HCT116 (cell line): ENCODE measurements around the gene KNSTRN. TPM values are rescaled to one million over a fixed set of nuclear protein-coding genes. Genes with fewer than 3 reads are reported as not detected.

Source experiments
- ATAC-seq: fragments of 200-7000 bp; cut with Tn5 transposase; 2 replicates; pipeline ENCODE4 v1.9.1; 2020; ENCODE audit warnings: mild to moderate bottlenecking, moderate library complexity
- BruUV-seq: library from RNA; stranded (reverse); fragments of 400-500 nt; replicated peaks from 2 replicates; lab custom pipeline; 2021; lab: Mats Ljungman, UMichigan
- CTCF ChIA-PET: fragments of 300-600 bp; sonication (Branson Sonifier 250); formaldehyde crosslinking; loops from one replicate; lab custom pipeline; 2021; ENCODE audit warnings: antibody characterized with exemption; lab: Charles Lee
- POLR2A ChIA-PET: fragments of 300-600, 350-600 bp; sonication (Branson Sonifier 250); formaldehyde crosslinking; loops from one replicate; lab custom pipeline; 2021; ENCODE audit warnings: antibody characterized with exemption; lab: Charles Lee
- RAD21 ChIA-PET, 2 experiments: fragments of 300-600 bp; sonication (Branson Sonifier 250); formaldehyde crosslinking; loops; one replicate each; lab custom pipeline; 2023; ENCODE audit warnings: low total read pairs in 2 of 2; ENCODE audit not compliant: uncharacterized antibody in 2 of 2, unreplicated experiment in 2 of 2, low non-redundant PET in 1 of 2; lab: Charles Lee
- DNase-seq: peaks from one replicate; pipeline ENCODE4 v3.0.0-alpha.2; 2010; ENCODE audit warnings: low read depth, low spot score
- H2AFZ ChIP-seq: fragments of 200-600 bp; shearing (Covaris generic), sonication (generic); 2 replicates; pipeline ENCODE4 v1.6.1; 2017; ENCODE audit warnings: low read depth, mixed run types, mixed read lengths, antibody characterized with exemption, low read length; ENCODE audit not compliant: poor library complexity, severe bottlenecking
- H3K27ac ChIP-seq: 2 replicates; pipeline ENCODE4 v1.5.1; 2012; ENCODE audit warnings: low read depth, low read length
- H3K27me3 ChIP-seq: fragments of 200-600 bp; sonication (generic); 2 replicates; pipeline ENCODE4 v1.6.1; 2016; ENCODE audit warnings: mixed run types, low read length, mixed read lengths; ENCODE audit not compliant: insufficient read depth
- H3K36me3 ChIP-seq, 2 experiments: fragments of 200-500 bp in 1 of 2; fragments of 200-600 bp in 1 of 2; sonication (Bioruptor generic) in 1 of 2; sonication (generic) in 1 of 2; 2 replicates each; pipeline versions ENCODE4 v1.5.1 to v1.6.1; 2014 to 2016; ENCODE audit warnings: low read length in 2 of 2, inconsistent platforms in 1 of 2, mixed read lengths in 1 of 2, mixed run types in 1 of 2; ENCODE audit not compliant: insufficient read depth in 2 of 2, control insufficient read depth in 1 of 2
- H3K4me1 ChIP-seq, 2 experiments: fragments of 200-600 bp in 1 of 2; sonication (generic) in 1 of 2; 2 replicates each; pipeline versions ENCODE4 v1.5.1 to v1.6.1; 2012 to 2017; ENCODE audit warnings: low read length in 2 of 2, inconsistent platforms in 1 of 2, mild to moderate bottlenecking in 1 of 2, mixed read lengths in 1 of 2, mixed run types in 1 of 2, moderate library complexity in 1 of 2; ENCODE audit not compliant: insufficient read depth in 2 of 2, control insufficient read depth in 1 of 2
- H3K4me2 ChIP-seq: fragments of 200-600 bp; sonication (generic); 2 replicates; pipeline ENCODE4 v1.6.1; 2017; ENCODE audit warnings: mixed run types, low read length, mixed read lengths
- H3K4me3 ChIP-seq, 2 experiments: fragments of 200-600 bp in 1 of 2; sonication (generic) in 1 of 2; replicated peaks in 1 of 2; 2 replicates each; pipeline ENCODE4 v1.5.1; 2011 to 2016; ENCODE audit warnings: low read length in 2 of 2, control low read depth in 1 of 2, low read depth in 1 of 2, mild to moderate bottlenecking in 1 of 2, mixed read lengths in 1 of 2, mixed run types in 1 of 2
- H3K79me2 ChIP-seq: fragments of 200-600 bp; sonication (generic); 2 replicates; pipeline ENCODE4 v1.6.1; 2017; ENCODE audit warnings: mild to moderate bottlenecking, mixed run types, low read length, moderate library complexity, mixed read lengths; ENCODE audit not compliant: insufficient read depth
- H3K9ac ChIP-seq: fragments of 200-600 bp; sonication (generic); 2 replicates; pipeline ENCODE4 v1.6.1; 2016; ENCODE audit warnings: low read length, mixed read lengths
- H3K9me2 ChIP-seq: fragments of 200-600 bp; sonication (generic), shearing (Covaris generic); 2 replicates; pipeline ENCODE4 v1.6.1; 2017; ENCODE audit warnings: mixed run types, mild to moderate bottlenecking, moderate library complexity; ENCODE audit not compliant: insufficient read depth
- H3K9me3 ChIP-seq, 2 experiments: fragments of 200-500 bp in 1 of 2; fragments of 200-600 bp in 1 of 2; sonication (Bioruptor generic) in 1 of 2; sonication (generic) in 1 of 2; 2 replicates each; pipeline ENCODE4 v1.6.1; 2014 to 2017; ENCODE audit warnings: low read length in 2 of 2, mixed read lengths in 2 of 2, inconsistent platforms in 1 of 2, low read depth in 1 of 2, mild to moderate bottlenecking in 1 of 2, mixed run types in 1 of 2, moderate library complexity in 1 of 2; ENCODE audit not compliant: control insufficient read depth in 1 of 2, insufficient read depth in 1 of 2
- H4K20me1 ChIP-seq: fragments of 200-600 bp; sonication (generic), shearing (Covaris generic); 2 replicates; pipeline ENCODE4 v1.6.1; 2017; ENCODE audit warnings: mixed run types, mild to moderate bottlenecking, moderate library complexity; ENCODE audit not compliant: insufficient read depth
- CBX3 ChIP-seq: IDR thresholded peaks from 2 replicates; pipeline ENCODE4 v1.6.1; 2012; ENCODE audit warnings: low read depth
- POLR2AphosphoS5 ChIP-seq: IDR thresholded peaks from 2 replicates; pipeline ENCODE4 v1.6.1; 2011; ENCODE audit warnings: mild to moderate bottlenecking, low read depth, low read length, moderate library complexity
- YY1 ChIP-seq: IDR thresholded peaks from 2 replicates; pipeline ENCODE4 v1.6.1; 2011; ENCODE audit warnings: low read length, low read depth, moderate library complexity, mild to moderate bottlenecking; ENCODE audit not compliant: insufficient replicate concordance; ENCODE audit errors: extremely low read depth
- intact Hi-C: fragments of 100-400 bp; cut with micrococcal nuclease; formaldehyde crosslinking; loops from 2 replicates; pipeline ENCODE4 v1.10.0; 2022
- total RNA-seq: library from RNA; stranded (reverse); gene quantifications from one replicate; pipeline ENCODE4 v1.2.1, GENCODE V29; 2021; ENCODE audit not compliant: unreplicated experiment
- TF ChIP-seq, protein P1 (sequence below), 3 experiments: fragments of 200-600 bp in 1 of 3; sonication (generic) in 1 of 3; IDR thresholded peaks in 2 of 3; conservative IDR thresholded peaks in 1 of 3; 2 replicates each; pipeline ENCODE4 v1.5.1; 2012 to 2017; ENCODE audit warnings: low read depth in 2 of 3, low read length in 2 of 3, antibody characterized with exemption in 1 of 3, borderline replicate concordance in 1 of 3, control low read depth in 1 of 3, mild to moderate bottlenecking in 1 of 3, mixed read lengths in 1 of 3, mixed run types in 1 of 3, moderate library complexity in 1 of 3; ENCODE audit not compliant: insufficient read depth in 1 of 3
- TF ChIP-seq, protein P2 (sequence below): IDR thresholded peaks from 2 replicates; pipeline ENCODE4 v1.6.1; 2012; ENCODE audit warnings: low read depth
- TF ChIP-seq, protein P3 (sequence below): IDR thresholded peaks from 2 replicates; pipeline ENCODE4 v1.6.1; 2012

KNSTRN gene
- total RNA-seq, 1 experiment from 2014 or later: 84.1 TPM

GRCh38 chr15:40348474-40348870 lies 34.0 kb upstream of the KNSTRN start:
- H3K4me2 ChIP-seq: no peak overlapping the region

GRCh38 chr15:40349163-40349562 lies 33.4 kb upstream of the KNSTRN start:
- Histone ChIP-seq H3K4me1 (peaks cover 2 to 41% of the 10 kb centered on the region in 2 experiments; a peak in 3 of 4 replicates), H2AFZ (no peak overlapping the region), H3K4me2 (no peak overlapping the region), H3K27me3 (no peaks in the 10 kb centered on the region), H3K9ac (no peak overlapping the region), H3K9me3 (no peaks in the 10 kb centered on the region), H3K36me3 (no peaks in the 10 kb centered on the region), H3K27ac (no peak overlapping the region), H4K20me1 (no peaks in the 10 kb centered on the region), H3K79me2 (no peaks in the 10 kb centered on the region), H3K4me3 (no peak overlapping the region), H3K9me2 (no peaks in the 10 kb centered on the region)
- BruUV-seq: no TSS peak
- ChIA-PET RAD21 (no interaction called here), CTCF (no interaction called here), POLR2A (no interaction called here)
- ATAC-seq (no peak), DNase-seq (no peak)
- intact Hi-C loops: loop anchor here (10.0 kb wide), 1 partner anchor 156 kb away; no protein-coding TSS in a partner anchor
- TF ChIP-seq, protein P1, sequence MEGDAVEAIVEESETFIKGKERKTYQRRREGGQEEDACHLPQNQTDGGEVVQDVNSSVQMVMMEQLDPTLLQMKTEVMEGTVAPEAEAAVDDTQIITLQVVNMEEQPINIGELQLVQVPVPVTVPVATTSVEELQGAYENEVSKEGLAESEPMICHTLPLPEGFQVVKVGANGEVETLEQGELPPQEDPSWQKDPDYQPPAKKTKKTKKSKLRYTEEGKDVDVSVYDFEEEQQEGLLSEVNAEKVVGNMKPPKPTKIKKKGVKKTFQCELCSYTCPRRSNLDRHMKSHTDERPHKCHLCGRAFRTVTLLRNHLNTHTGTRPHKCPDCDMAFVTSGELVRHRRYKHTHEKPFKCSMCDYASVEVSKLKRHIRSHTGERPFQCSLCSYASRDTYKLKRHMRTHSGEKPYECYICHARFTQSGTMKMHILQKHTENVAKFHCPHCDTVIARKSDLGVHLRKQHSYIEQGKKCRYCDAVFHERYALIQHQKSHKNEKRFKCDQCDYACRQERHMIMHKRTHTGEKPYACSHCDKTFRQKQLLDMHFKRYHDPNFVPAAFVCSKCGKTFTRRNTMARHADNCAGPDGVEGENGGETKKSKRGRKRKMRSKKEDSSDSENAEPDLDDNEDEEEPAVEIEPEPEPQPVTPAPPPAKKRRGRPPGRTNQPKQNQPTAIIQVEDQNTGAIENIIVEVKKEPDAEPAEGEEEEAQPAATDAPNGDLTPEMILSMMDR (IDR thresholded peaks at IDR 0.05 in 2 of 3, conservative IDR thresholded peaks at IDR 0.05 in 1 of 3; ENCODE audit: borderline replicate concordance in 1 of 3, insufficient read depth in 1 of 3, low read depth in 2 of 3, low read length in 2 of 3): no peak
- TF ChIP-seq POLR2AphosphoS5 (no peak), CBX3 (no peak), YY1 (no peak)
- TF ChIP-seq, protein P2, sequence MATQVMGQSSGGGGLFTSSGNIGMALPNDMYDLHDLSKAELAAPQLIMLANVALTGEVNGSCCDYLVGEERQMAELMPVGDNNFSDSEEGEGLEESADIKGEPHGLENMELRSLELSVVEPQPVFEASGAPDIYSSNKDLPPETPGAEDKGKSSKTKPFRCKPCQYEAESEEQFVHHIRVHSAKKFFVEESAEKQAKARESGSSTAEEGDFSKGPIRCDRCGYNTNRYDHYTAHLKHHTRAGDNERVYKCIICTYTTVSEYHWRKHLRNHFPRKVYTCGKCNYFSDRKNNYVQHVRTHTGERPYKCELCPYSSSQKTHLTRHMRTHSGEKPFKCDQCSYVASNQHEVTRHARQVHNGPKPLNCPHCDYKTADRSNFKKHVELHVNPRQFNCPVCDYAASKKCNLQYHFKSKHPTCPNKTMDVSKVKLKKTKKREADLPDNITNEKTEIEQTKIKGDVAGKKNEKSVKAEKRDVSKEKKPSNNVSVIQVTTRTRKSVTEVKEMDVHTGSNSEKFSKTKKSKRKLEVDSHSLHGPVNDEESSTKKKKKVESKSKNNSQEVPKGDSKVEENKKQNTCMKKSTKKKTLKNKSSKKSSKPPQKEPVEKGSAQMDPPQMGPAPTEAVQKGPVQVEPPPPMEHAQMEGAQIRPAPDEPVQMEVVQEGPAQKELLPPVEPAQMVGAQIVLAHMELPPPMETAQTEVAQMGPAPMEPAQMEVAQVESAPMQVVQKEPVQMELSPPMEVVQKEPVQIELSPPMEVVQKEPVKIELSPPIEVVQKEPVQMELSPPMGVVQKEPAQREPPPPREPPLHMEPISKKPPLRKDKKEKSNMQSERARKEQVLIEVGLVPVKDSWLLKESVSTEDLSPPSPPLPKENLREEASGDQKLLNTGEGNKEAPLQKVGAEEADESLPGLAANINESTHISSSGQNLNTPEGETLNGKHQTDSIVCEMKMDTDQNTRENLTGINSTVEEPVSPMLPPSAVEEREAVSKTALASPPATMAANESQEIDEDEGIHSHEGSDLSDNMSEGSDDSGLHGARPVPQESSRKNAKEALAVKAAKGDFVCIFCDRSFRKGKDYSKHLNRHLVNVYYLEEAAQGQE: no peak
- TF ChIP-seq, protein P3, sequence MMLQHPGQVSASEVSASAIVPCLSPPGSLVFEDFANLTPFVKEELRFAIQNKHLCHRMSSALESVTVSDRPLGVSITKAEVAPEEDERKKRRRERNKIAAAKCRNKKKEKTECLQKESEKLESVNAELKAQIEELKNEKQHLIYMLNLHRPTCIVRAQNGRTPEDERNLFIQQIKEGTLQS: no peak

More at GRCh38 chr15:40348474-40348870, 34.0 kb upstream of the KNSTRN start:
- Histone ChIP-seq H3K9ac (no peak overlapping the region), H3K9me3 (no peaks in the 10 kb centered on the region), H3K4me3 (no peak overlapping the region), H3K36me3 (no peaks in the 10 kb centered on the region), H4K20me1 (no peaks in the 10 kb centered on the region), H3K27ac (no peak overlapping the region), H2AFZ (no peak overlapping the region), H3K79me2 (no peaks in the 10 kb centered on the region), H3K4me1 (peaks cover 0 to 36% of the 10 kb centered on the region in 2 experiments; a peak in 2 of 4 replicates), H3K9me2 (no peaks in the 10 kb centered on the region), H3K27me3 (no peaks in the 10 kb centered on the region)
- ChIA-PET RAD21 (no interaction called here), POLR2A (no interaction called here), CTCF (no interaction called here)
- ATAC-seq (no peak), DNase-seq (no peak)
- BruUV-seq: no TSS peak
- intact Hi-C loops: loop anchor here (10.0 kb wide), 1 partner anchor 156 kb away; no protein-coding TSS in a partner anchor
- TF ChIP-seq, protein P2: no peak
